MG63 (cell line): ENCODE results near the gene HPSE2. TPM values are rescaled to one million over a fixed set of nuclear protein-coding genes. Genes with fewer than 3 reads are reported as not detected.
A peak's percentile ranks its signal among the peaks of the same experiment; 100 is the strongest.

Source experiments
- DNase-seq: peaks from one replicate; pipeline ENCODE4 v3.0.0-alpha.2; 2020
- H3K27me3 ChIP-seq: fragments of 250-450 bp; sonication (Bioruptor Pico); 2 replicates; pipeline ENCODE4 v1.5.1; 2020; ENCODE audit warnings: mild to moderate bottlenecking, moderate library complexity
- H3K36me3 ChIP-seq: fragments of 250-450 bp; sonication (Bioruptor Pico); 2 replicates; pipeline ENCODE4 v1.5.1; 2020; ENCODE audit warnings: mild to moderate bottlenecking, moderate library complexity
- H3K4me3 ChIP-seq: fragments of 250-450 bp; sonication (Bioruptor Pico); 2 replicates; pipeline ENCODE4 v1.5.1; 2020; ENCODE audit warnings: mild to moderate bottlenecking, moderate library complexity
- H3K9me3 ChIP-seq: fragments of 250-450 bp; sonication (Bioruptor Pico); 2 replicates; pipeline ENCODE4 v1.5.1; 2020; ENCODE audit warnings: mild to moderate bottlenecking, moderate library complexity
- total RNA-seq: library from RNA; depleted of rRNA; stranded (reverse); fragments of >200 nt; shearing (Covaris generic); gene quantifications from 2 replicates; pipeline ENCODE4 v1.2.3, GENCODE V29; 2014; ENCODE audit warnings: low replicate concordance

Gene HPSE2
- total RNA-seq, 1 experiment from 2014 or later, result not detected

- no peaks in the 10 kb centered on the region for H3K9me3 ChIP-seq
- H3K27me3 ChIP-seq, result no peaks in the 10 kb centered on the region
- peak; percentile 48 for DNase-seq
- H3K4me3 ChIP-seq, result no peak overlapping the region
- no peaks in the 10 kb centered on the region for H3K36me3 ChIP-seq
Observed at GRCh38 chr10:98610301-98610700, 625.4 kb downstream of the HPSE2 start.

DNA sequence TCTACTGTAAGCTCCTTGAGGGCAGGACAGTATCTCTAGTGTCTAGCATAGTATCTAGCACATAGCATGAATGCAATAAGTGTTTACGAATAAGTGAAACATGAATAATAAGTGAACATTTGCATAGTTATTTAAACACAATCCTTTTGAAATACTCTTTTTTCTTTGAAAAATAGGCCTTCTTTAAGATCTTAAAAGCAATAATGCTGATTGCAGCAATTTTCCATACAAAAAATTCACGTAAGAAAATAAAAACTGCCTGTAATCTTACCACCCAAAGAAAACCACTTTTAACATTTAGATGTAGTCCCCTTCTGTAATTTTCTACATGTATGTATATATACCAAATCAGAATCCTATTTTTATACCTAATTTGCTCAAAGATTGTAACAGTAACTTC, 626.4 kb downstream of the HPSE2 start:
- no peaks in the 10 kb centered on the region for H3K36me3 ChIP-seq
- no peaks in the 10 kb centered on the region for H3K27me3 ChIP-seq
- no peak for DNase-seq
- no peak overlapping the region for H3K4me3 ChIP-seq
- H3K9me3 ChIP-seq, result no peaks in the 10 kb centered on the region

- H3K27me3 ChIP-seq, result no peaks in the 10 kb centered on the region
Observed at GRCh38 chr10:98608411-98608810, 627.2 kb downstream of the HPSE2 start.

DNA sequence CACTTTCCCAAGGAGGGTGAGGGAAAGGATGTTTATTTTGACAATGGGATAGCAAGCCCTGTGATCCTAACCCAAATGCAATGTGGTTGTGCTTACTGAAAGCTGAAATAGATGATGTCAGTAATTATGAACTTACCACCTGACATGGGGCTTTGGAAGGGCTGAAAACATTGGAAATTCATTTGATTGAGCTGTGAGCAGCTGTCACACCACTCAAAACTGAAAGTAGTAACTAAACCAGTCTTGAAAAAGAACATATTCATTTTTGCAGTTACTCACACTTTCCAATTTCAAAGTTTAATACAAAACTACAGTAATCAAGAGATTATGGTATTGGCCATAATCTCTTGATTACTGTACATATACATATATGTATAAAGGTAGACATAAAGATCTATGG, 633.4 kb downstream of the HPSE2 start:
- DNase-seq, result no peak

More at GRCh38 chr10:98608411-98608810, 627.2 kb downstream of the HPSE2 start:
- Histone ChIP-seq H3K4me3 (no peak overlapping the region), H3K36me3 (no peaks in the 10 kb centered on the region), H3K9me3 (no peaks in the 10 kb centered on the region)
- DNase-seq, result peak; percentile 51

DNA sequence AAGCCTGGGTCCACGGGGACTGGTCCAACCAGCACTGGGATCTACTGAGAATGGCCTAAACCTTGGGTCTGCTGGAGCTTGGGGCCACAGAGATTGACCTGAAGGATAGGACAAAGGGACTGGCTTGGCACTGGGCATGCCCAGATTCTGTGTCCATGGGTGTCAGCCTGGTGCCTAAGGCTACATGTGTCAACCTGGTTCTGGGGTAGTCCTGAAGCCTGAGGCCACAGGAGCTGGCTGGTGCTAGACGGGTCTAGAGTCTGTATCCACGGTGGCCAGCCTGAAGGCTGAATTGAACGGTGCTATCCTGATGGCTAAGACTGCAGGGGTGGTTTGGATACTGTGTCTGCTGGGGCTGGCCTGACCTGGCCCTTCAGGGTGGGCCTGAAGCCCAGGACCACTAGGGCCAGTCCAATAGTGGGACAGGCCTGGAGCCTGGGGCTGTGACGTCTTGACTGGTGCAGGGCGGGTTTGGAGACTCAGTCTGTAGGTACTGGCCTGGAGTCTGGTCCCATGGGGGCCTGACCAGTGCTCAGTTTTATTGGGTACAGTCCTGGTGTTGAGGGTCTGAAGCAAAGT, 636.5 kb downstream of the HPSE2 start:
- Histone ChIP-seq H3K4me3 (no peak overlapping the region), H3K36me3 (no peaks in the 10 kb centered on the region), H3K27me3 (no peaks in the 10 kb centered on the region), H3K9me3 (peaks cover 5% of the 10 kb centered on the region)
- no peak for DNase-seq

More for the DNA sequence above, 633.4 kb downstream of the HPSE2 start:
- Histone ChIP-seq H3K9me3 (no peaks in the 10 kb centered on the region), H3K27me3 (no peaks in the 10 kb centered on the region), H3K36me3 (no peaks in the 10 kb centered on the region), H3K4me3 (no peak overlapping the region)

DNA sequence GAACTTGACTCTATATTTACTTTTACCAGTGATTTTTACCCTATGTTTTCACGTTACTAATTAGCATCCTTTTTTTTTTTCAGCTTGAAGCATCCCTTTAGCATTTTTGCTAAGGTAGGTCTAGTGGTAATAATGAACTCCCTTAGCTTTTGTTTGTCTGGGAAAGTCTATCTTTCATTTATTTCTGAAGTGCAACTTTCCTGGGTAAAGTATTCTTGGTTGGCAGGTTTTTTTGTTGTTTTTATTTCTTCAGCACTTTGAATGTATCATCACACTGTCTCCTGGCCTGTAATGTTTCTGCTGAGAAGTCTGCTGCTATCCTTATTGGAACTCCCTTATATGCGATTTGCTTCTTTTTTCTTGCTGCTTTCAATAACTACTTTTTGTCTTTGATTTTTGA, 639.2 kb downstream of the HPSE2 start:
- DNase-seq, result no peak
- H3K4me3 ChIP-seq, result no peak overlapping the region
- peaks cover 5% of the 10 kb centered on the region for H3K9me3 ChIP-seq
- H3K36me3 ChIP-seq, result no peaks in the 10 kb centered on the region
- H3K27me3 ChIP-seq, result no peaks in the 10 kb centered on the region

DNA sequence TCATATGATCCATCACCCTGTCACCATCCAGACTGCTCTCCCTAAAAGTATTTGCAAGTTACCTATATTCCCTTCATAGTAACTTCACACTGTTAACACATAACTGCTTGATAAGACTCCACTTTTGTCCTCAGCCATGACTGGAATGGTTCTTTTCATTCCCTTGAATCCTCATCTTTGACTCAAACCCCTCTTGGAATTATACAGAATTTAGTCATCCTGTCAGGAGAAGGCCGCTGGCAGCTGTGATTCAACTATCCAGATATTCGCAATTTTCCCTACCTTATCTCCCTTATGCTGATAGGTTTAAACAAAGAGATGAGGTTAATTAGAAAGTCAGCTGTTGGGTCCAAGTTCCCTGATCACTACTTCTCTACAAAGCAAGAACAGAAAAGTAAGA, 646.0 kb downstream of the HPSE2 start:
- Histone ChIP-seq H3K27me3 (no peaks in the 10 kb centered on the region), H3K4me3 (no peak overlapping the region), H3K9me3 (no peaks in the 10 kb centered on the region), H3K36me3 (no peaks in the 10 kb centered on the region)
- no peak for DNase-seq

GRCh38 chr10:98589007-98589406, 646.6 kb downstream of the HPSE2 start:
- no peaks in the 10 kb centered on the region for H3K9me3 ChIP-seq
- H3K36me3 ChIP-seq, result no peaks in the 10 kb centered on the region
- peak; percentile 30 for DNase-seq
- H3K27me3 ChIP-seq, result no peaks in the 10 kb centered on the region
- no peak overlapping the region for H3K4me3 ChIP-seq

GRCh38 chr10:98587156-98587837, 648.4 kb downstream of the HPSE2 start:
- no peak for DNase-seq
- Histone ChIP-seq H3K27me3 (no peaks in the 10 kb centered on the region), H3K9me3 (no peaks in the 10 kb centered on the region), H3K4me3 (no peak overlapping the region), H3K36me3 (no peaks in the 10 kb centered on the region)

- no peaks in the 10 kb centered on the region for H3K9me3 ChIP-seq
- DNase-seq, result no peak
- no peak overlapping the region for H3K4me3 ChIP-seq
- no peaks in the 10 kb centered on the region for H3K27me3 ChIP-seq
- no peaks in the 10 kb centered on the region for H3K36me3 ChIP-seq
Observed at GRCh38 chr10:98586096-98586495, 649.6 kb downstream of the HPSE2 start.

GRCh38 chr10:98582363-98582762, 653.3 kb downstream of the HPSE2 start:
- DNase-seq, result no peak
- no peaks in the 10 kb centered on the region for H3K9me3 ChIP-seq
- H3K36me3 ChIP-seq, result no peaks in the 10 kb centered on the region
- no peak overlapping the region for H3K4me3 ChIP-seq
- H3K27me3 ChIP-seq, result 0 out of 2 replicates have a peak, but pooled peaks cover 4% of the 10 kb centered on the region

DNA sequence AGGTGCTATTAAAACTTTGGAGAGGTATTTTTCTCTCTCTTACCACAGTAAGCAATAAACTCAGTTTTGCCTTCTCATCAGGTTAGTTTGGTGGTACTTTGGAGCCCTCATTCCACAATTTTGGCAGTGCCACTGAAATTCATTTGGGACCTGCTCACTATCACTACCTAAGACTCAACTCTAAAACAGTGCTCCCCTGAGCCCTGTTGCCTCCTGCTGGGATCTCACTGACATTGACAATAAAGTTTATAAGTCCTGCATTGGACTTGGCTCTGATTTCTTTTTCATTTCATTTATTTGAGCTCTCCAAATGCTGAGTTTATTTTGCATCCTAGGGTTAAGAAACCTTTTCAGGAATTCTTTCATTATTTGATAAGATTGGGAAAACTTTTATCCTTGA, 658.1 kb downstream of the HPSE2 start:
- Histone ChIP-seq H3K9me3 (no peaks in the 10 kb centered on the region), H3K36me3 (no peaks in the 10 kb centered on the region), H3K27me3 (0 out of 2 replicates have a peak, but pooled peaks cover 4% of the 10 kb centered on the region), H3K4me3 (no peak overlapping the region)
- DNase-seq, result no peak

DNA sequence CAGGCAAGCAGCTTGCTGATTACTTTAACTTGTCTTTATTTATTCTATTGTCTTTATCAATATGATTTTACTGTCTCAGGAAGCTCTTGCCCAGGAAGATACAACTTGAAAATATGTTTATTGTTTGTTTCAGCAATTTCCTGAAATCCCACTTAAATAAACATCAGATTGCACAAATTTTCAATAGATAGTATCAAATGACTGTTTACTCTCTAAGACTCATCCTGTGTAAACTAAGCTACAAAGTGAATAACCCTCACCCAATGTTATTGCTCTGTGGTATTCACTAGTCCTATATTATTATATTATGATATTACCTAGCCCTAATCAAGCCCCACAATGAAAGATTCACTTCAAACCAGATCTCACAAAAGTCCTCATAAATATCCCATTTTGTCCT, 658.5 kb downstream of the HPSE2 start:
- H3K36me3 ChIP-seq, result no peaks in the 10 kb centered on the region
- DNase-seq, result no peak
- 0 out of 2 replicates have a peak, but pooled peaks cover 4% of the 10 kb centered on the region for H3K27me3 ChIP-seq
- no peak overlapping the region for H3K4me3 ChIP-seq
- no peaks in the 10 kb centered on the region for H3K9me3 ChIP-seq

GRCh38 chr10:98576096-98576495, 659.6 kb downstream of the HPSE2 start:
- DNase-seq, result no peak
- H3K4me3 ChIP-seq, result no peak overlapping the region
- H3K36me3 ChIP-seq, result no peaks in the 10 kb centered on the region
- H3K27me3 ChIP-seq, result 0 out of 2 replicates have a peak, but pooled peaks cover 4% of the 10 kb centered on the region
- no peaks in the 10 kb centered on the region for H3K9me3 ChIP-seq

GRCh38 chr10:98572594-98572993, 663.1 kb downstream of the HPSE2 start:
- Histone ChIP-seq H3K9me3 (no peaks in the 10 kb centered on the region), H3K36me3 (no peaks in the 10 kb centered on the region), H3K27me3 (no peaks in the 10 kb centered on the region), H3K4me3 (no peak overlapping the region)
- DNase-seq, result no peak

DNA sequence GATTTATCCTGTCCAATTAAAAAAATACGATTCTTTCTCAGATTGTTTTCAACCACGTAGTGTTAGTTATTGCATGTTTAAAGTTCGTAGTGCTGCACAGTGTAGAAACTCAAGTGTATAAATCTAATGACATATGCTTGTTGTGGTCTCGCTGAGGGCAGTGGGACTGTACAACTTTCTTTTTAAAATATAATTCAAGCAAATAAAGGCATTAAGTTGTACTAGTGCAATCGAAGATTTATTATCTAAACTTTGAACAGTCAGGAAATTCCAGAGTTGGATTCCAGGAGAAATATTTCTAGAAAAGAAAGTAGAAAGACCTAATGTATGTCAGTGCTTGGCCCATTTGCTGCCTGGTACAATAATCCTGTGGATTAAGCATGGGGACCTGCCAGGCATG, 664.8 kb downstream of the HPSE2 start:
- DNase-seq, result no peak
- Histone ChIP-seq H3K27me3 (no peaks in the 10 kb centered on the region), H3K36me3 (no peaks in the 10 kb centered on the region), H3K4me3 (no peak overlapping the region), H3K9me3 (no peaks in the 10 kb centered on the region)

- H3K27me3 ChIP-seq, result no peaks in the 10 kb centered on the region
- no peaks in the 10 kb centered on the region for H3K9me3 ChIP-seq
- H3K36me3 ChIP-seq, result no peaks in the 10 kb centered on the region
- no peak for DNase-seq
- no peak overlapping the region for H3K4me3 ChIP-seq
Observed at GRCh38 chr10:98569853-98570252, 665.8 kb downstream of the HPSE2 start.

DNA sequence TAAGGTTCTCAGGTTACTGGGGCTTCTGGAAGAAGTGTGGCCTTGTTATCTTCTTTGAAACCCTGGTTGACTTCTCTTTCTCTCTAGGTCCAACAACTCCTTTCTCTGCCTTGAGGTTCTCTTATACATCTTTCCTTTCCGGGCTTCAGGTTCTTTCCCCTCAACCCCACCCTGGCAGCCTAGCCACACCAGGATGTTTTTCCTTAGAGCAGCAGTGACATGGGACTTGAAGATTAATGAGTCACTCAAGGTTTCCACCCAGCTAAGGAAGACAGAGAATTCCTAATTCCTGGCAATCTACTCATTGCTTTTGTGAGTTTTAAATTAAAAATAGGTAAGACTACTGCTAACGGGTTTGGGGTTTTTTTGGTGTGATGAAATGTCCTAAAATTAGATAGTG, 667.1 kb downstream of the HPSE2 start:
- no peak overlapping the region for H3K4me3 ChIP-seq
- H3K9me3 ChIP-seq, result no peaks in the 10 kb centered on the region
- H3K36me3 ChIP-seq, result no peaks in the 10 kb centered on the region
- no peak for DNase-seq
- H3K27me3 ChIP-seq, result no peaks in the 10 kb centered on the region
